ENCODE results near the gene ZNF254.

The ZNF254 gene

GRCh38 chr19:24178207-24178606 is 91.2 kb downstream of the ZNF254 start:
- no peak overlapping the region for H3K27ac ChIP-seq
- DNase-seq (ENCODE audit: low read depth, low spot score): no peak

Data from epithelial cell of prostate (primary cell).